ENCODE results near the gene KIF13A. TPM values are rescaled to one million over a fixed set of nuclear protein-coding genes. Genes with fewer than 3 reads are reported as not detected.

Gene KIF13A
- total and polyA plus RNA-seq, 9 of the 15 experiments (the other 6 are each of a cell fraction or from before 2014, with no cell fraction given), result 3.6 to 44.3 (median 29.7) TPM

DNA sequence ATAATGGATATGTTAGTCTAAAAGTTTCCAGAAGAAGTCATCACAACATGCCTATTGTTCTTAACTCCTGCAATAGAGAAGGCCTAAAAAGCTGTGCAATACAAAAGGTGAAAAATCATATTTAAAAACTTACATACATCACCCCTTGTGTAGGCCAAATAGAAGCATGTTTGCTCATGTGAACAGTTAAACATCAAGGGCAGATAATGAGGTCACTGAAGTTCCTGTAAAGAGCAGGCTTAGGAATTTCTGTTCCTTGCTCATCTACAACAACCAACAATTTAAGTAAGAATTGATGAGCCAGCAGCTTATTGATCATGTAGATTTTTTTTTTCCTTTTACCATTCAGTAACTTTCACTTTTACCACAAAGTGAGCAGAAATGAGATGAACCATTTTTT, 273.3 kb downstream of the KIF13A start (continued):
- no peak for TF ChIP-seq PHTF2 (CRISPR knock-in tag; IDR thresholded peaks at IDR 0.05)
- TF ChIP-seq, protein P1, sequence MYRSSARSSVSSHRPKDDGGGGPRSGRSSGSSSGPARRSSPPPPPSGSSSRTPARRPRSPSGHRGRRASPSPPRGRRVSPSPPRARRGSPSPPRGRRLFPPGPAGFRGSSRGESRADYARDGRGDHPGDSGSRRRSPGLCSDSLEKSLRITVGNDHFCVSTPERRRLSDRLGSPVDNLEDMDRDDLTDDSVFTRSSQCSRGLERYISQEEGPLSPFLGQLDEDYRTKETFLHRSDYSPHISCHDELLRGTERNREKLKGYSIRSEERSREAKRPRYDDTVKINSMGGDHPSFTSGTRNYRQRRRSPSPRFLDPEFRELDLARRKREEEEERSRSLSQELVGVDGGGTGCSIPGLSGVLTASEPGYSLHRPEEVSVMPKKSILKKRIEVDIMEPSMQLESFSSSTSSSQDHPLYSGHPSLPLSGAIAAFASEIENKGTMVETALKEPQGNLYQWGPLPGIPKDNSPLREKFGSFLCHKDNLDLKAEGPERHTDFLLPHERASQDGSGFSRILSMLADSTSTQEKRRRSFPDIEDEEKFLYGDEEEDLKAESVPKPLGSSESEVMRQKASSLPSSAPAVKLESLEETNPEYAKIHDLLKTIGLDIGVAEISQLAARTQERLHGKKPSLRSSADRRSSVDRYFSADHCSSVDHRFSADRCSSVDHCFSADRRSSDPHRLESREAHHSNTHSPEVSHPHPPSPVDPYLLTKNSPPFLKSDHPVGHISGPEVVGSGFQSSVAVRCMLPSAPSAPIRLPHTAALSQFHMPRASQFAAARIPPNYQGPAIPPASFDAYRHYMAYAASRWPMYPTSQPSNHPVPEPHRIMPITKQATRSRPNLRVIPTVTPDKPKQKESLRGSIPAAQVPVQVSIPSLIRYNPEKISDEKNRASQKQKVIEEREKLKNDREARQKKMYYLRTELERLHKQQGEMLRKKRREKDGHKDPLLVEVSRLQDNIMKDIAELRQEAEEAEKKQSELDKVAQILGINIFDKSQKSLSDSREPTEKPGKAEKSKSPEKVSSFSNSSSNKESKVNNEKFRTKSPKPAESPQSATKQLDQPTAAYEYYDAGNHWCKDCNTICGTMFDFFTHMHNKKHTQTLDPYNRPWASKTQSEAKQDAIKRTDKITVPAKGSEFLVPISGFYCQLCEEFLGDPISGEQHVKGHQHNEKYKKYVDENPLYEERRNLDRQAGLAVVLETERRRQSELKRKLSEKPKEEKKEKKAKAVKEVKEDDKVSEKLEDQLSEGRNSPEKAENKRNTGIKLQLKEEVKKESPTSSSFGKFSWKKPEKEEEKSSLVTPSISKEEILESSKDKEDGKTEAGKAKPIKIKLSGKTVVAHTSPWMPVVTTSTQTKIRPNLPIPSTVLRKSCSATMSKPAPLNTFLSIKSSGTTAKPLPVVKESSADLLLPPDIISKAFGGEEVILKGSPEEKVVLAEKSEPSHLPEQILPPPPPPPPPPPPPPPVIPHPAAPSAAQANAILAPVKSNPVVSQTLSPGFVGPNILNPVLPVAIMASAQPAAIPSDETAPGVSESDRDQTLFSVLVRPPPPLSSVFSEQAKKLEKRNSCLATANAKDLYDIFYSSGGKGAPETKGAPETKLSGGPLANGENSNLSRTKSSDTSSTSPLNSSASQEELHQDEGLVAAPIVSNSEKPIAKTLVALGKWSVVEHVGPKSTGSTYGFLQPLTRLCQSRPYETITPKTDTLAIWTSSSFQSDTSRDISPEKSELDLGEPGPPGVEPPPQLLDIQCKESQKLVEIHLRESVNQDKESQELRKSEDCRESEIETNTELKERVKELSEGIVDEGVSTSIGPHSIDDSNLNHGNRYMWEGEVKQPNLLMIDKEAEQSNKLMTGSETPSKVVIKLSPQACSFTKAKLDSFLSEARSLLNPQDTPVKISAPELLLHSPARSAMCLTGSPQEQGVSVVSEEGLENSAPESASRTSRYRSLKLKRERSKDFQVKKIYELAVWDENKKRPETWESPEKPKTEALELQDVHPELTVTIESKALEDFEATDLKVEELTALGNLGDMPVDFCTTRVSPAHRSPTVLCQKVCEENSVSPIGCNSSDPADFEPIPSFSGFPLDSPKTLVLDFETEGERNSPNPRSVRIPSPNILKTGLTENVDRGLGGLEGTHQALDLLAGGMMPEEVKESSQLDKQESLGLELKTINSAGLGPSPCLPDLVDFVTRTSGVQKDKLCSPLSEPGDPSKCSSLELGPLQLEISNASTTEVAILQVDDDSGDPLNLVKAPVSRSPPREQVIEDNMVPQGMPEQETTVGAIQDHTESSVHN (IDR thresholded peaks at IDR 0.05; ENCODE audit: borderline replicate concordance in 1 of 2, low read depth in 1 of 2), result no peak
- TF ChIP-seq ZNF124 (CRISPR knock-in tag; IDR thresholded peaks at IDR 0.05), result no peak
- no peak for TF ChIP-seq TSHZ1 (CRISPR knock-in tag; IDR thresholded peaks at IDR 0.05)
- TF ChIP-seq ZNF407 (IDR thresholded peaks at IDR 0.05; ENCODE audit: low read depth), result no peak
- TF ChIP-seq GABPA (tag; conservative IDR thresholded peaks at IDR 0.05; ENCODE audit: low read depth), result no peak
